ENCODE measurements around the gene ZNF169. TPM values are rescaled to one million over a fixed set of nuclear protein-coding genes. Genes with fewer than 3 reads are reported as not detected.
"Not testable (repeated sequence)": the region's sequence is repeated elsewhere in the genome, so short reads cannot be mapped to it uniquely, and the experiment has no call there.

Gene ZNF169
- total and polyA plus RNA-seq, 2 donors from 2014 or later = 1.6 to 7.9 TPM

GRCh38 chr9:94228616-94229015 is 30.5 kb upstream of the ZNF169 start:
- no peaks in the 10 kb centered on the region for H3K27me3 ChIP-seq (ENCODE audit: control insufficient read depth, insufficient read depth, low read length)
- no peak overlapping the region for H3K9ac ChIP-seq (ENCODE audit: low read length in 3 of 3)
- H3K4me1 ChIP-seq (ENCODE audit: control insufficient read depth in 2 of 3, insufficient read depth in 2 of 3, low read depth in 1 of 3, low read length in 3 of 3) = no peaks in the 10 kb centered on the region
- H3K36me3 ChIP-seq (ENCODE audit: control insufficient read depth in 2 of 3, insufficient read depth in 3 of 3, low read length in 3 of 3) = no peaks in the 10 kb centered on the region
- FAIRE-seq (no peak), DNase-seq (no peak)
- no peak for TF ChIP-seq CTCF (IDR thresholded peaks at IDR 0.05; ENCODE audit: borderline replicate concordance, extremely low read depth, insufficient read depth)
- H3K9me3 ChIP-seq (ENCODE audit: control insufficient read depth in 2 of 3, insufficient read depth in 1 of 3, low read length in 3 of 3) = peaks cover 0 to 5% (median 2%) of the 10 kb centered on the region in 3 donors
- intact Hi-C loops (cut with DNase I) = no loop called here
- no peak overlapping the region for H3K4me3 ChIP-seq (ENCODE audit: low read length in 3 of 3)
- no peak overlapping the region for H3K27ac ChIP-seq (ENCODE audit: low read depth in 2 of 2, low read length in 2 of 2)

- Histone ChIP-seq H3K36me3 (ENCODE audit: control insufficient read depth in 2 of 3, insufficient read depth in 3 of 3, low read length in 3 of 3) (no peaks in the 10 kb centered on the region), H3K27ac (ENCODE audit: low read depth in 2 of 2, low read length in 2 of 2) (no peak overlapping the region), H3K27me3 (ENCODE audit: control insufficient read depth, insufficient read depth, low read length) (no peaks in the 10 kb centered on the region), H3K9ac (ENCODE audit: low read length in 3 of 3) (no peak overlapping the region), H3K4me1 (ENCODE audit: control insufficient read depth in 2 of 3, insufficient read depth in 2 of 3, low read depth in 1 of 3, low read length in 3 of 3) (no peaks in the 10 kb centered on the region), H3K4me3 (ENCODE audit: low read length in 3 of 3) (no peak overlapping the region), H3K9me3 (ENCODE audit: control insufficient read depth in 2 of 3, insufficient read depth in 1 of 3, low read length in 3 of 3) (peaks cover 0 to 6% (median 2%) of the 10 kb centered on the region in 3 donors)
- intact Hi-C loops (cut with DNase I) = no loop called here
- DNase-seq = no peak
- TF ChIP-seq CTCF (IDR thresholded peaks at IDR 0.05; ENCODE audit: borderline replicate concordance, extremely low read depth, insufficient read depth) = no peak
- FAIRE-seq = no peak
Observed at GRCh38 chr9:94232428-94232827, 26.7 kb upstream of the ZNF169 start.

DNA sequence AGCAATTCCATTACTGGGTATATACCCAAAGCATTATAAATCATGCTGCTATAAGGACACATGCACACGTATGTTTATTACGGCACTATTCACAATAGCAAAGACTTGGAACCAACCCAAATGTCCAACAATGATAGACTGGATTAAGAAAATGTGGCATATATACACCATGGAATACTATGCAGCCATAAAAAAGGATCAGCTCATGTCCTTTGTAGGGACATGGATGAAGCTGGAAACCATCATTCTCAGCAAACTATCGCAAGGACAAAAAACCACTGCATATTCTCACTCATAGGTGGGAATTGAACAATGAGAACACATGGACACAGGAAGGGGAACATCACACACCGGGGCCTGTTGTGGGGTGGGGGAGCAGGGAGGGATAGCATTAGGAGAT is 18.0 kb upstream of the ZNF169 start:
- not testable (repeated sequence) for H3K9me3 ChIP-seq (ENCODE audit: control insufficient read depth in 2 of 3, insufficient read depth in 1 of 3, low read length in 3 of 3); FAIRE-seq

GRCh38 chr9:94245651-94246050 is 13.4 kb upstream of the ZNF169 start:
- Histone ChIP-seq H3K27ac (ENCODE audit: low read depth in 2 of 2, low read length in 2 of 2) (no peak overlapping the region), H3K27me3 (ENCODE audit: control insufficient read depth, insufficient read depth, low read length) (no peaks in the 10 kb centered on the region), H3K9ac (ENCODE audit: low read length in 3 of 3) (no peak overlapping the region), H3K4me1 (ENCODE audit: control insufficient read depth in 2 of 3, insufficient read depth in 2 of 3, low read depth in 1 of 3, low read length in 3 of 3) (no peaks in the 10 kb centered on the region), H3K9me3 (ENCODE audit: control insufficient read depth in 2 of 3, insufficient read depth in 1 of 3, low read length in 3 of 3) (peaks cover 0 to 3% (median 0%) of the 10 kb centered on the region in 3 donors), H3K36me3 (ENCODE audit: control insufficient read depth in 2 of 3, insufficient read depth in 3 of 3, low read length in 3 of 3) (no peaks in the 10 kb centered on the region), H3K4me3 (ENCODE audit: low read length in 3 of 3) (no peak overlapping the region)
- intact Hi-C loops (cut with DNase I) = no loop called here
- no peak for TF ChIP-seq CTCF (IDR thresholded peaks at IDR 0.05; ENCODE audit: borderline replicate concordance, extremely low read depth, insufficient read depth)
- no peak for DNase-seq
- no peak for FAIRE-seq

More for the DNA sequence above, 18.0 kb upstream of the ZNF169 start:
- H3K4me1 ChIP-seq (ENCODE audit: control insufficient read depth in 2 of 3, insufficient read depth in 2 of 3, low read depth in 1 of 3, low read length in 3 of 3); DNase-seq; H3K27ac ChIP-seq (ENCODE audit: low read depth in 2 of 2, low read length in 2 of 2); intact Hi-C loops (cut with DNase I); H3K27me3 ChIP-seq (ENCODE audit: control insufficient read depth, insufficient read depth, low read length); H3K9ac ChIP-seq (ENCODE audit: low read length in 3 of 3); H3K36me3 ChIP-seq (ENCODE audit: control insufficient read depth in 2 of 3, insufficient read depth in 3 of 3, low read length in 3 of 3); H3K4me3 ChIP-seq (ENCODE audit: low read length in 3 of 3): not testable (repeated sequence)
